DLD1 (cell line): ENCODE measurements around the gene PARD3B.

ENCODE experiments used
- in situ Hi-C: cut with HindIII; loops from 2 replicates; pipeline ENCODE4 v1.10.0; 2017; ENCODE audit warnings: low sequenced_read_pairs

The PARD3B gene

GRCh38 chr2:204880928-204881327 lies 335.7 kb downstream of the PARD3B start:
- in situ Hi-C loops = no loop called here

- in situ Hi-C loops = no loop called here
Measured at GRCh38 chr2:204881655-204882054, 336.4 kb downstream of the PARD3B start.

- in situ Hi-C loops = no loop called here
Measured at GRCh38 chr2:204885747-204886146, 340.5 kb downstream of the PARD3B start.

DNA sequence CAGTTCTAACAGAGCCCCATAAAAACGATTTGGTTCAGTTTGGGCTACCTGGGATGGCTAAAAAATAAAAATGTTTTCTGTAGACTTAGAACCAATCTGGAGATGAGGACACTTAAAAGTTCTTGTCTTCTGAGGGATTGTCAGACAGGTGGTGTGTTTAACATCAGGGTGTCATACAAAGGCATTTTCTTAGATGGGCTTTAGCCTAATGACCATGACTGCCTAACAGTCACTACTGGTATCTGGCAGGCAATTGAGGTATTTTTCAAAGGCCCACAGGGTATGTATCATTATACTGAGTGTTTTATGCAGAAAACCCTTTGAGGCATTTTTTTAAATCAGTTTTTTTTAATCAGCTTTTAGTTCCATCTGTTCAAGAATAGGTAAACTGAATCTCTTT lies 341.4 kb downstream of the PARD3B start:
- in situ Hi-C loops = no loop called here

DNA sequence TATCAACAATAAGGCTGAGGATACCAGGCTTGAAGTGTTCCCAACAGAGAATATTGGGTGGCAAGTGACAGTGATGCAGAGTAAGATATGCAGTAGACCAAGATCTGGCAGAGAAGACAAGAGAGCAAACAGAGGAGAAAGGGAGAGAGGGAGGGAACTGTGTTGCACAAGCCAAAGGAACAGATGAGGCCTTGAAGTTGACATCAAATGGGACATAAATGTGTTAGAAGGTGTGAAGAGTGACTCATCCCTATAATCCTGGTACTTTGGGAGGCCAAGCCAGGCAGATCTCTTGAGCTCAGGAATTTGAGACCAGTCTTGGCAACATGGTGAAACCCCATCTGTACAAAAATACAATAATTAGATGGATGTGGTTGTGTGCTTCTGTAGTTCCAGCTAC lies 342.9 kb downstream of the PARD3B start:
- in situ Hi-C loops = no loop called here

DNA sequence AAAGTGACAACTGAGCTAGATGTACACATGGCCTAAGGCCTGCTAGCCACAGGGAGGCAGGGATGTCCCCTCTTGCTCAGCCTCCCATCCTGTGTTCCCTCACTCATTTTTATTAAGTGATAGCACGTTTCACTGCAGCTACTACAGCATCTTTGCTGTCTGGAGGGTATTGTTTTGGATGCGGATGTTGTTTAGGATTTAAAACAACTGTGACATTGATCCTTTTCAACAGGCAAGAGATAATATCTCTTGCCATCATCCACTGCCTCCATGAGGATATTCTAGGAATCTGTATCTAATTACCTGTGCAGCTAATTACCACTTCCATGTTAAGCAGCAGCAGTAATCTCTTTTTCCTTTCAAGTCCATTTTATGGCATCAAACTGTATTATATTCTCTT lies 345.4 kb downstream of the PARD3B start:
- in situ Hi-C loops = no loop called here

- in situ Hi-C loops = no loop called here
Measured at GRCh38 chr2:204891739-204892138, 346.5 kb downstream of the PARD3B start.

DNA sequence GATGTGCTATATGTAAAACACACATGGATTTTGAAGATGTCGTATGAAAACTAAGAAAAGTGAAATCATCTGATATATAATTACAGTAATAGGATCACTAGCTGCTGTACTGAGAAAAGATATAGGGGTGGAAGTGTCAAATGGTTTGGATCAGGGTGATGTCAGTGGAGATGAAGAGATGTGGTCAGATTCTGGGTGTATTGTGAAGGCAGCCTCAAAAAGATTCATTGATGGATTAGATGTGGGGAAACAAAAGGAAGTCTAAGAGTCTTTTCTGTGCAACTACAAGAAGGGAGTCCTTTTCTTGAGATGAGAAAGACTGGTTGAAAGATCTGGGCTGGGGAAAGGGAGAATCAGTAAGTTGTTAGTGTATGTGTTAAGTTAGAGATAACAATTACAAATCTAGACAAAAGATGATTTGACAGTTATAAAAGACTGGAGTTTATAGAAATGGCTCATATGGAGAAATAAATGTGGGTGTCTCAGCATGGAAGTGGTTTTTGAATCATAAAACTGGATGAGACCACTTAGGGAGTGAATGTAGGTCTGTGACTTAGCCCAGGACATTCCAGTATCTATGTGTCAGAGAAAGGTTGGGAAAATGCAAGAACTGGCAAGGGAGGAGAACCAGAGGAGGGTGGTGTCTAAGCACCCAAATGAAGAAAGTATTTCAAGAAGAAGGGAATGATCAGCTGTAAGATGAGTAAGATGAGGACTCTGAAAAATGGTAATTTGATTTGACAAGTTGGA lies 347.4 kb downstream of the PARD3B start:
- in situ Hi-C loops = no loop called here

- in situ Hi-C loops = no loop called here
Measured at GRCh38 chr2:204896146-204896545, 350.9 kb downstream of the PARD3B start.

- in situ Hi-C loops = no loop called here
Measured at GRCh38 chr2:204897561-204897960, 352.3 kb downstream of the PARD3B start.

- in situ Hi-C loops = no loop called here
Measured at GRCh38 chr2:204898928-204899640, 353.8 kb downstream of the PARD3B start.

- in situ Hi-C loops = no loop called here
Measured at GRCh38 chr2:204899983-204900382, 354.7 kb downstream of the PARD3B start.

DNA sequence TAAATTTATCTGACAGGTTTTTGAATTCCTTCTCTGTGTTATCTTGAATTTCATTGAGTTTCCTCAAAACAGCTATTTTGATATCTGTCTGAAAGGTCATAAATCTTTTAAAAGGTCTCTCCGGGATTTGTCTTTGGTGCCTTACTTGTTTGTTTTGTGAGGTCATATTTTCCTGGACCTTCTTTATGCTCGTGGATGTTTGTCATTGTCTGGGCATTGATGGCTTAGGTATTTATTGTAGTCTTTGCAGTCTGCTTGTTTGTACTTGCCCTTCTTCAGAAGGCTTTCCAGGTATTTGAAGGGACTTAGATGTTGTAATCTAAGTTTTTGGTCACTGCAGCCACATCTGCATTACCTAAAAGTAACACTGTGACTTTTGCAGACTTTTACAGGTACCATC lies 355.2 kb downstream of the PARD3B start:
- in situ Hi-C loops = no loop called here

GRCh38 chr2:204900910-204901309 lies 355.6 kb downstream of the PARD3B start:
- in situ Hi-C loops = no loop called here

GRCh38 chr2:204901591-204901990 lies 356.3 kb downstream of the PARD3B start:
- in situ Hi-C loops = no loop called here

- in situ Hi-C loops = no loop called here
Measured at GRCh38 chr2:204909791-204910190, 364.5 kb downstream of the PARD3B start.

GRCh38 chr2:204913312-204913711 lies 368.0 kb downstream of the PARD3B start:
- in situ Hi-C loops = no loop called here

DNA sequence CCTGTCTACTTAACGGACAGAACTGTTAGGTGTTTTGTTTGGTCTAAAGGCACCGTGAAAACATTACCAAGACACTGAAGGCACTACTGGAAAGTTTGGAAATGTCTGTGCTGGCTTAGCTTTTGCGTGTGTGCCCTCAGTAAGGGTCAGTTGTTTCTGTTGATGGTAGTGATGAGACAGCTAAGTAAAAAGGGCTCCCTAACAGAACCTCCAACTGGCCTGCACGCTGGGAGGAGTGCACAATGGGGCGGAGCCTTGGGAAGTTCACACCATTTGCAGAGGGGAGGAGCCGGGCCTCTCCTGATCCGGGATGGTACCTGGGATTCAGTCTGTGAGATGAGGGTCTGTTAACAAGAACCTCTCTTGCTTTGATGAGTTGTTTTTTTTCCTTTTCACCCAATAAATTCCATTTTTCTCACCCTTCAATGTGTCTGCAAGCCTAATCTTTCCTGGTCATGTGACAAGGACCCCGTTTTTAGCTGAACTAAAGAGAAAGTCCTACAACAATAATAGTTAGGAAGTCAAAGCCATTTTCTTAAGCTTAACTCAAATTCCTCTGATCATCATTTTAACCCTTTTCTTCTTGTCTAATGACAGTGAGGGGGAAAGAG lies 368.7 kb downstream of the PARD3B start:
- in situ Hi-C loops = no loop called here

DNA sequence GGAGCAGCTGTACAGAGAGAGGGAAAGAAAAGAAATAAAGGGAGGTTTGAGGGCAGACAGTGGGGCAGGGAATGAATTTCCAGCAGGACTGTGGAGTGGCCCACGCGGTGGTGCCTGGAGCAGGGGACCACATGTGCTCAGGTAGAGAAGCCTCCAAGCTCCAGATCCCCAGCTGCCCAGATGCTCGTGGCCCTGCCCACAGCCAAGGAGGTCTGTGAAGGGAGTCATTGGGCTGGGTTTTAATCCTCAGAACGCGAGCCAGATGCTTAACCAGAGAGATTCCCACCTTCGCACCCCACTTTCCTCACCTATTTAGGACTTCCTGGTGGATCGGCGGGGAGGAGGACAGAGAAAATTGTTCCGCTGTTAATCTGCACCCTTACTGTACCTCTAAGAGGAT lies 369.4 kb downstream of the PARD3B start:
- in situ Hi-C loops = no loop called here

- in situ Hi-C loops = no loop called here
Measured at GRCh38 chr2:204917089-204917701, 371.9 kb downstream of the PARD3B start.

DNA sequence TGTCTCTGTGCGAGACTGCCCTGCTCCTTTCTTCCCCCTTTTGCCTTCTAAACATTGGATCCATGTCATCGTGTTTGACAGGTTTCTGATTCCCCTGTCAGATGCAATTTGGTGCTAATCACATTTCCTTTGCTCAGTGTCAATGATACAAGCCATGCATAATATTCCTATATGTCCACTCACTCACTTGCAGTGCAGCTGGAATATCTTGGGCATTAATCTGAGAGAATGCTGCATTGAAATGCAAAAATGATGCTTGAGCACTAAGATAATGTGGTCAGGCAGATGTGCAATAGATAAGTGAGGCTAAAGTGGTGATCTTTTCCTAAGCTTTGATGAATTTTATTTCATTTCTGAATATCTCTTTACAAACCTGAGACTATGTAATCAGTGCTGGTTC lies 375.5 kb downstream of the PARD3B start:
- in situ Hi-C loops = no loop called here

DNA sequence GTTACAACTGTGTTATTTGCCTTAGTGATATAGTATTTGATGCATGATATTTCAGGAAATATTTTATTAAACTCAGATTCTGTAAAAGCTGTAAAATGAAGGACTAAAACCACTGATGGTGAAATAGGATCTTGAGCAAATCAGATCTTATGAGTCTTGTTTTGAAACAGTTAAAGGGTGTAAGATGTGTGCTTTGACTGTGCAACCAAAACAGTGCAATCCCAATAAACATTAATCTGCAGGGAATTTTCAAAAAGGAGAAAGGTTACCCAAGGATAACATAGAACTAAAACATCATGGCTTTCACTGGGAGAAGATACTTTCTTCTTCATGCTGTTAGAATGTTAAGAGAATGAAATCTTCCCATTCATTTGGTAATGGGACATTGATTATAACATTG lies 378.7 kb downstream of the PARD3B start:
- in situ Hi-C loops = no loop called here
